Caki2 (cell line): ENCODE data around the gene PCTP. TPM values are rescaled to one million over a fixed set of nuclear protein-coding genes. Genes with fewer than 3 reads are reported as not detected.
A peak's percentile ranks its signal among the peaks of the same experiment; 100 is the strongest.

Source experiments
- DNase-seq: peaks from one replicate; pipeline ENCODE4 v3.0.0-alpha.2; 2015; ENCODE audit warnings: low read depth
- in situ Hi-C: cut with HindIII; loops from 2 replicates; pipeline ENCODE4 v1.10.0; 2016; ENCODE audit warnings: low sequenced_read_pairs, low pct_unique_long_range_greater_than_20kb, mixed read lengths
- total RNA-seq: library from RNA; depleted of rRNA; stranded (reverse); fragments of >200 nt; shearing (Covaris generic); gene quantifications from 2 replicates; pipeline ENCODE4 v1.2.3, GENCODE V29; 2014; ENCODE audit warnings: low replicate concordance; rRNA removed

The PCTP gene
- total RNA-seq, result 27.9 and 39.6 TPM in 2 replicates

DNA sequence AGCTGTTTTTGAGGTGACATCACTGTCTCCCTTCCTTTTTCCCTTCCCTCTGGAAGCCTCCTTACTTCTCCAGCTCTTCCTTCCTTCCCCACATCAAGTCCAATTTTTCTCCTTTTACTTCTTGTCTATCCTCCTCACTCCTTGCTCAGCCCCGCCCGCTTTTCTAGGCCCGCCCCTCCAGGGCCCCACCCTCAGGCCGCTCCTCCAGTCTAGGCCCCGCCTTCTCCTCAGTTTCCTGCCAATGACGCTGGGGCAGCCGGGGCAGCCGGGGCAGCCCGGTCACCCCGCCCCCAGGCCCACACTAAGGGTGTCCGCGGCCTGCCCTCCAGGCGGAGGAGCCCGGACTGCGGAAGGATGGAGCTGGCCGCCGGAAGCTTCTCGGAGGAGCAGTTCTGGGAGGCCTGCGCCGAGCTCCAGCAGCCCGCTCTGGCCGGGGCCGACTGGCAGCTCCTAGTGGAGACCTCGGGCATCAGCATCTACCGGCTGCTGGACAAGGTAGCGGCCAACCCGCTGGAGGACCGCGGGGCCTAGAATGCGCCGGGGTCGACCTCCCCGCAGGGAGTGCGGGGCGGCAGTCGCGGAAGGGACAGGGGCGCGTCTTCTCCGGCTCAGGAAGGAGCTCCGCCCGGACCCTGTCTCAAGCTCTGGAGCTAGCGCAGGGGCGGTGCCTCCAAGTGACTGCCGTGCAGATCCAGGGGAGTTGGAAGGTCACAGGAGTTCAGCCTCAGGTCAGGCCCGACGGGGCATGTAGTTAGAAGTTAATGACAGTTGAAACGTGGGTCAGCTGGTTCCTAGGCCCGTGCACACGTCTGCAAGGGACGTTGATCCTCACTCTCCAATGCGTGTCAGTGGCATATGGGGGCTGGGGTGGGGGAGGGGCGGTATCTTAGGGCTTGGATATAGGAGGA lies at the start of gene PCTP:
Gene PCTP (plus strand): TSS at position 302 of the 908 bp plus-strand sequence. CDS start 53 bp downstream, at position 355.
- DNase-seq, result peak; percentile 96
- in situ Hi-C loops, result no loop called here

- in situ Hi-C loops, result no loop called here
- DNase-seq, result no peak
Measured at GRCh38 chr17:55702150-55702549, 48.7 kb upstream of the PCTP start.

- DNase-seq, result no peak
- in situ Hi-C loops, result no loop called here
Measured at GRCh38 chr17:55704401-55704800, 46.5 kb upstream of the PCTP start.

DNA sequence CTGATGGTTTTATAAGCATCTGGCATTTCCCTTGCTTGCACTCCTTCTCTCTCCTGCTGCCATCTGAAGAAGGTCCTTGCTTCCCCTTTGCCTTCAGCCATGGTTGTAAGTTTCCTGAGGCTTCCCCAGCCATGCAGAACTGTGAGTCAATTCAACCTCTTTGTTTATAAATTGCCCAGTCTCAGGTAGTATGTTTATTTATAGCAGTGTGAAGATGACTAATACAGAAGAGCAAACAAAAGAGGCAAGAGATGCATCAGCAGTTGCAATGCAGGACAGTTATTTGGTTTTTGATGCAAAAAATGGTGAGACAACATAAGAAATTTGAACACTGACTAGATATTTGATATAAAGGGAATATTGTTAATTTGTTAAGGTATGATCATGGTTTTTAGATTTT lies 45.0 kb upstream of the PCTP start:
- in situ Hi-C loops, result no loop called here
- DNase-seq, result peak; percentile 67

- in situ Hi-C loops, result no loop called here
- no peak for DNase-seq
Measured at GRCh38 chr17:55706808-55707773, 43.8 kb upstream of the PCTP start.

- in situ Hi-C loops, result no loop called here
- no peak for DNase-seq
Measured at GRCh38 chr17:55708175-55708974, 42.5 kb upstream of the PCTP start.

DNA sequence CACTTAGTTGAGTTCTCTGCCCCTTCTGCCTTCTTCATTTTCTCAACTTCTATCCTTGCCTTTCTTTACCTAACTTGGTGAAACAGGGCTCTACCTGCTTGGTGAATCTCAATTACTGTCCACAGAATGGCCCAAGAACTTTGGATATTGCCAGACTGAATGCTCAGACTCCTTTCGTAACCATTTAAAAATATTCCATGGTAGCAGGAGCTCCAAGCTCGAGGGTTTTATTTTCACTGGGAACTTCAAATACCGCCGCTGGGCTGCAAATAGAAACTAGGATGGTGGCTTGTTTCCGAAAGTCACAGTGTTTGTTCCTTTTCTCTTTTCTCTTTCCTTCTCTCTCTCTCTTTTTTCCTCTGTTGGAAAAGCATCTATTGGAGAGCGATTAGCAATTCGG lies 41.4 kb upstream of the PCTP start:
- in situ Hi-C loops, result no loop called here

DNA sequence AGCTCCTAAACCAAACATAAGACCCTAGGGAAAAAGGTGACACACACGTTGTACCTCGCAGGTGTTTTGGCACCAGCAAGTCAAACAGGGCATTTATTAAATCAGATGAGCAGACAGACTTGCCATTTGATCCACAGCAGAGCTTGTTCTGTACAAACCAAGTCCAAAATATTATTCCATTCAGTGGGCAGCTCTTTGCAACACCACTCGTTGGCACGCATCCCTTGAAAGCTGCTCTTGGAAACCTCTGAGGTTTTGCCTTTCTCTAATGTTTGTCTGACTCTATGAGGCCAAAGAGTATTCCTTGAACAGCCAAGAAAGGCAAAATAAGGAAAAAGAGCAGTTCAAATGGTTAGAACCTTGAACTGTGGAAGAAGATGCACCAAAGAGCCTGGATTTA lies 40.9 kb upstream of the PCTP start:
- no peak for DNase-seq
- in situ Hi-C loops, result no loop called here

More for the DNA sequence above, 41.4 kb upstream of the PCTP start:
- no peak for DNase-seq

DNA sequence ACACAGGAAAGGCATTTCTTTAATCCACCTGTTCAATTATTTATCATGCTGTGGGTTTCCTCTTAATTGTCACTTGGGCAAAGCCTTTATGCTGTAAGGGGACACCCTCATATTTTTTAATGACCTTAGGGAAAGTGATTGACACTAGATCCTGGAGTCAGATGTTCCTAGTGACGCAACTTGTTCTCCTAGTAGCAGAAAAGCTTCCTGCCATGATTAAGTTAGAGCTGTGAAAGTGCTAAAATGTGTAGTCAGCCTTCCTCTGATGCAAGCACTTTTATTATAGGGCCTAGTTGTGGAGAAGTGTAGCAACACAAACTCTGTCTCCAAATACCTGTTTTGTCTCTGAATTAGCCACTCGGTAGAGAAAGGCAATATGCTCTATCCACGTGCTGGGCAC lies 40.4 kb upstream of the PCTP start:
- in situ Hi-C loops, result no loop called here
- DNase-seq, result peak; percentile 13

DNA sequence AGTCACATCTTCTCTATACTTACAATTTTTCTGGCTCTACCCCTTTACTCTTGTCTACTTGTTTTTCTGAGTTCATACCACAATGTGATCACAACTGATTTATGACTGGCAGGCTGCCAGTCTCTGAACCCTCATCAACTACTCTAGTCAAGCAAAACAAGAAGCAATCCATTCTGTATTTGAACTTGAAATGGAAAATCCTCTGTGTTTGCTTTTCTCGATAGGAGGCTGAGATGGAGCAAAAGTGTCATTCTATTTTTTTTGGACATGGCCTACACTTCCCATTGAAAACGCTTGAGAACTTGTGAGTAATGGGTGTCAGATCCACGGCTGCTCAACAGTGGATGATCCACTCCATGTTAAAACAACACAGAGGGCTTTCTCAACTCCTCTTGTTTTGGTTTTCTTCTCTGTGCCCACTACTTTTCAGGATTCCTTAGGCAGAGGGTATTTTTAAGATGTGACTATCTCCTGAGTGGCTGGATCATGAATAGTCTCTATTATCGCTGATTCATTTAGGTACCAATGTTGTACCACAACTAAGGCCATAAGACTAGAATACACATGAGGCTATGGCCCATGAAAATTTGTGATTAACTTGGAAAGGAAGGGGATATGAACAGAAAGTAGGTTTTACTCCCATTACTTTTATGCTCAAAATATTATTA lies 39.9 kb upstream of the PCTP start:
- DNase-seq, result peak; percentile 52

GRCh38 chr17:55717432-55717831 lies 33.4 kb upstream of the PCTP start:
- in situ Hi-C loops, result no loop called here
- no peak for DNase-seq

More for the DNA sequence above, 39.9 kb upstream of the PCTP start:
- in situ Hi-C loops, result no loop called here

DNA sequence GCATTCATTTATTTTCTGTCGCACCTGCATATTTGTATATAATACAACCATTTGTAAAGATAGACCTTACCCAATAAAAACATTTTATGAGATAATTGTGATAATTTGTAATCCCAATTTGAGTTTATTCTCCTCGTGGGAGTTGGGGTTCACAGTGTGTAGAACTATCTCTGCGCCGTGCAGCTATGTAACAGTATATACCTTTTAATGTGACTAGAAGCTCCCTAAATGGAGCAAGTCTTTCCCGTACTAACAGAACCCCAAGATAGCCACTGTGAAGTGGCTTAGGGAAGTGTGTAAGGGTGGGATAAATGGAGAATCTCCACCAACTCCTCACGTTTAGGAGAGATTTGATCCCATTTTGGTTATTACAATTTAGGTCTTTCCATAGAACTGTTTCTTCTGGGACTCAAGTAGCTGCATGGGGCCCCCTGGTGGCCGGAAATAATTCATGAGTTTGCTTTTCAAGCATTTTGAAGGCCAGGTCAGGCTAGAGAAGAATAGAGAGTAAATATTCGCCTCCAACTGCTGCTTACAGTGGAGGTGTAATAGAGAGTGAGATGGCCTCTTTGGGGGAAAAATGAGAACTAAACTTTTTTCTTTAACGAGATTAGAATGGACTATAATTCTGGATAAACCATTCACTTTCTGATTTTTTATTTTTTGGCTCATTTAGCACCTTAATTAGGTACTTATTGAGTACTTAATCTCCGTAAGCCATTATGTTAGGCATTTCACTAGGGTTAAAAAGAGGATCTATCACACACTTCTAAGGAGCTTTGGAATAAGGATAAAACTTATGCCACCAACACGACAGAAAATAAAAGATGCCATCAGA lies 32.7 kb upstream of the PCTP start:
- DNase-seq, result peak; percentile 56
- in situ Hi-C loops, result no loop called here

DNA sequence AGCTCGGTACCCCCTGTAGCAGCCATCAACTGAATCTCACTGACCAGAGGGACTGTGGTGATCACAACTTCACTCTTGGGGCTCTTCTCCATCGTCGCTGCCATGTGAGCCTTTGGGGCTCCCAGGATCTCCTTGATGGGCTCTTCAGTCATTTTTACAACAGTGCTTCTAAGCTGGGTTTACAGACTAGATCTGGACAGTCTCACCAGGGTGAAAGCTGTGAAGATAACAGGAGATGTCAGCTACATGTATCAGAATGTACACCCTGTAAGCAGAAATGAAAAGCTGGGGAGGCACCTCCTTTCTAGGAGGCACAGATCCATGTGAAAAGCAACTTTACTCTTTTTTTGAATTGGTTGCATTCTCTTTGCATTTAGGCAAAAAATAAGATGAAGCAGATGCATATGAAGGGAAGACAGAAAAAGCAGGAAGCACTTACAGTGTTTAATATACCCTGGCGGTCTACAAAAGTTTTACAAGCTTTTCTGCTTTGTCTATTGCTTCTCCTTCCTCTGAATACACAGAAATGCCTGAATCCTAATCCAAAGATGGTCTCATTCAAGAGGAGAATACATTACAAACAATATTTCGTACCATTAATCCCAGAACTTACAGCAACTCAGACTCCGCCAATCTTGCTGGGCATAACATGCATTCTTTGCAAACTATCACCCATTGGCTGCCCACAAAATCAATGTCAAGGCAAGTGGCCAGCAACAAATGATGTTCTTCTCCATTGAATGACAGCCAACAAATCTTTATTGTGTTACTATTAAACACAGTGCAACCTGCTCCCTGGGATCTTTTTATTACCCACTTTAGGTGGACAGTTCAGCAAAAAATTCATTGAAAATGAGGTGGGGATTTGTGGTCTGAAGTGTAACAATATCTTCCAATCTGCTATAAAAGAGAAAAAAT lies 29.7 kb upstream of the PCTP start:
- in situ Hi-C loops, result no loop called here
- no peak for DNase-seq

DNA sequence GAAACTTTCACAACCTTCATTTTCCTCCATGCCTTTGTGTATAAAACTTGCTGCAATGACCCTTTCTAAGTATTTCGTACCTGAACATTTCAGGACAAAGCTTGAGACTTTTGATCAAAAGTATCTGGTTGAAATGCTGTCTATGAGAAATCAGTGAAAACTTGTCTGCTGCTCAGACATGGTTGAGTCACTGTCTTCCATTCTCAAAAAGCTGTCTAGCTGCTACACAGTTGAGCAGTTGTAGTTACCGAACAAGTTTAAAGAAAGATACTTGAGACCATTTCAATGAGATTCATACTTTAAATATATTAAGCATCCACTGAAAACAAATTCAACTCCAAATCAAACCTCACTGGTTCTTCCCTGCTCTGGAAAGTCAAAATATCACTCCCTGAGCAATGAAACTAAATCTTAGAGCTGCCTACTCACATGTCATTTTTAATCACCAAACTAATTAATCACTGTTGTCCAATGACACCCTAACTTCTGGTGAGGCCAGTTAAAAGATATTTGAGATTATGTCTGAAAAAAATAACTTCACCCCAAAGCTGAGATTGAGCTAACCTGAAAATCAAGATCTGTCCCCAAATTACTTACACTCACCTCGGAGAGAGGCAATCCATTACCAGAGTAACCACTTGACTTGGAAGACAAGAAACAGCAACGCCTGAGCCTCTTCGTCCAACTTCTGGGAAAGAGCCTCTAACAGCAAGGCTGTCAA lies 28.7 kb upstream of the PCTP start:
- in situ Hi-C loops, result no loop called here
- no peak for DNase-seq

DNA sequence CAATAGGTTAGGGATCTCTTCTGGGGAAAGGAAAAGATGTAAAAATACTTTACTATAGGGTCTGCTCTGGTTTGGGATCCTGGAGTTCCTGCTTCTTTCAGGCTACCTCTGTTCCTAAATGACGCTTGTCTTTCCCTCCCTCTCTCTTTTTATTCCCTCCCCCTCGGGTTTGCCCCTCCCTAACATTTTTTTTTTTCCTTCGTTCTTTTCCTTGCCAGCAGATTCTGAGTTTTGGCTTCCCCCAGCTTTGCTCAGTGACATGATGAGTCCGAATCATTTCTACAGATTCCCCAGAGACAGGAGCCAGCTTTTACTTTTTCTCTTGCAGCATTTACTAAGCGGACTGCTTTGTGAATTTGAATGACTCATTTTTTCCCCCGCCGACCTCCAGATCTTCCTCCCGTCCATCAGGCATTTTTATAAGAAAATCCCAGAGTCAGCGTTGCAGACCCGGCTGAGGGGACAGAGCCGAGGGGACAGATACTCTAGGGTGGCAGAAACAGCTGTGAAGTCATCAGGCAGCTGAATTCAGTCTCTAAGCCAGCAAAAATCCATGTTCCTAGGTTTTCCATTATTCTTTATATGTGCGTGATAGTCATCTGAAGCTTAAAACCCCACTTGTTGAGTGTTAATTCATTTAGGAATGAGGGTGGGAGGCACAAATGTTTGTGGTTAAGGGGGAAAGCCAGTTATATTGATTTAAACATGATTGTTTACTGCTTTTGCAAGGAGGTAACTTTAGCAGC lies 27.9 kb upstream of the PCTP start, which contains the start of gene TMEM100:
Gene TMEM100 (minus strand): TSS at position 123 of the 746 bp plus-strand sequence. CDS start 1,794 bp downstream, outside the sequence.
- no peak for DNase-seq
- in situ Hi-C loops, result no loop called here
